Activated CD8-positive, alpha-beta memory T cell treated with anti-CD3 and anti-CD28 coated beads, Interleukin-2, amount 10 ng/mL, durations not matched to agents 7 days and 5 days (primary cell): Measurements from ENCODE around the gene PSMA2. TPM values are rescaled to one million over a fixed set of nuclear protein-coding genes. Genes with fewer than 3 reads are reported as not detected.

Experiments used
- ATAC-seq: fragments of 150-1000 bp; cut with Tn5 transposase; one replicate; pipeline ENCODE4 v1.10.0; 2021; ENCODE audit warnings: moderate library complexity
- CTCF ChIA-PET: fragments of 350-600 bp; sonication (Branson Sonifier 250); formaldehyde crosslinking; loops from one replicate; lab custom pipeline; 2021; ENCODE audit warnings: antibody characterized with exemption; lab: Charles Lee
- DNase-seq: peaks from one replicate; pipeline ENCODE4 v3.0.0-alpha.2; 2020
- H3K27ac Mint-ChIP-seq: one replicate; pipeline ENCODE4 v1.8.0; 2021; ENCODE audit warnings: mild to moderate bottlenecking, mixed read lengths
- H3K27me3 Mint-ChIP-seq: one replicate; pipeline ENCODE4 v1.8.0; 2021; ENCODE audit warnings: mixed read lengths
- H3K36me3 Mint-ChIP-seq: one replicate; pipeline ENCODE4 v1.8.0; 2021; ENCODE audit warnings: mild to moderate bottlenecking, mixed read lengths
- H3K4me1 Mint-ChIP-seq: one replicate; pipeline ENCODE4 v1.8.0; 2021; ENCODE audit warnings: mixed read lengths
- H3K4me3 Mint-ChIP-seq: one replicate; pipeline ENCODE4 v1.8.0; 2021; ENCODE audit warnings: mild to moderate bottlenecking, moderate library complexity, mixed read lengths
- H3K9me3 Mint-ChIP-seq: one replicate; pipeline ENCODE4 v1.8.0; 2022; ENCODE audit warnings: low read depth, mixed read lengths
- total RNA-seq, 2 experiments: library from RNA; stranded (reverse); gene quantifications; one replicate each; pipeline ENCODE4 v1.2.3, GENCODE V29; 2021

PSMA2 gene
- 100 to 1,000 TPM; 135 to 158 TPM for total RNA-seq

DNA sequence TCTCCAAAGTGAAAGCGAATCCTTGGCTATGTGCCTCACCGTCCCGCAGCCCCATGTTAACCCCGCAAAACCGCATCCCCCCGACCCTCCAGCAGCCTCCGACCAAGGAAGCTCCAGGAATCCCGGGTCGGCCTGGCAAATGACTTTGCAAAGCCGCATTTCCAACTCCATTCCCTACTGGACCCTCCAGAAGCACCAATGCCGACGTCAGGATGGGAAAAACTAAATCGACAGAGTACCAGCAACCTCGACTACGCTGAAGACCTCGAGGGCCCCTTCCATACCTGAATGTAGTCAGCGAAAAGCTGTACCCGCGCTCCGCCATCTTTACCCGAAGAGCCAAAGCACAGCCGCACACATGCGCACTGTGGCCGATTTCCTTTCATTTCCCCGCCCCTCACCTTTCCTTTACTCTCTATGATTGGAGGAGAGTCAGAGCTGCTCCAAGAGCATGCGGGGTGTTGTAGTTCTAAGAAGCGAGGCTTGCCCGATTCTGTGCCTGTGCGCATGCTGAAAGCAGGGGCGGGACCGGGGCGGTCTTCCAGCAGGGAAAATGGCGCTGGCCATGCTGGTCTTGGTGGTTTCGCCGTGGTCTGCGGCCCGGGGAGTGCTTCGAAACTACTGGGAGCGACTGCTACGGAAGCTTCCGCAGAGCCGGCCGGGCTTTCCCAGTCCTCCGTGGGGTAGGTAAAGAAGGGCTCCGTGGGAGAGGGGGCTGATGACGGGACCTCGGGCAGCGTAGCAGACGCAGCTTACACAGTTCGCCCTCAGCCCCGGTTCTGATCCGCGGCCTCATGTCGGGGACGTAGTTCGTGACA is at the start of gene PSMA2, which contains the start of gene MRPL32:
PSMA2 (minus strand) TSS at position 341 of the 818 bp plus-strand sequence; CDS start at position 325, 16 bp downstream.
MRPL32 (plus strand) TSS at position 543 of the 818 bp plus-strand sequence; CDS start at position 554, 11 bp downstream.
- ATAC-seq (peak; percentile 100), DNase-seq (peak; percentile 97)
- Mint-ChIP-seq H3K36me3 (peaks cover 37% of the 10 kb centered on the region), H3K9me3 (no peaks in the 10 kb centered on the region), H3K27ac (peak within 1 kb of the TSS; percentile 100), H3K27me3 (no peaks in the 10 kb centered on the region), H3K4me3 (peak within 1 kb of the TSS; percentile 100), H3K4me1 (peaks cover 61% of the 10 kb centered on the region)
- CTCF ChIA-PET: interaction anchor here (1.1 to 2.2 kb wide), 14 partner anchors 9 to 907 kb away, joined by 3 to 26 read pairs (median 5); partner anchors contain the start of genes C7orf25 and STK17A

DNA sequence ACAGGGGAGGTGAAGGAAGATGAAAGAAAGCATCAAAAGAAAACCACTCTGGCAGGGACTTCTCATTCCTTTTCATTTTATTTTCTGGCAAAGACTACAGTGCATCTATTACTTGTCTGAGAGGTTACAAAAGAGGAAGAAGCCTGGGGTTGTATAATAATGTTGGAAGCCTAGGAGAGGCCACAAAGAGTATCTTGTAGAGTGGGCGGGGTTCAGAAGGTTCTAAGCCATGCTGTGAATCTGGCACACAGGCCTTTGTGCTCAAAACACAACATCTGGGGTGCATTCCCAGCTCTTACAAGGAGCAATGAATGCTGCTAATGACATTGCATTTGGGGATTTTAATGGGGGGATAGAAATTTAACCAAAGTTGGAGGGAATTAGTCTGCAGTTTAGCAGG is 49.6 kb upstream of the PSMA2 start:
- Mint-ChIP-seq H3K4me3 (no peak overlapping the region), H3K27ac (no peak overlapping the region), H3K9me3 (peaks cover 5% of the 10 kb centered on the region), H3K27me3 (peaks cover 2% of the 10 kb centered on the region), H3K36me3 (no peaks in the 10 kb centered on the region), H3K4me1 (no peaks in the 10 kb centered on the region)
- no peak for DNase-seq
- no peak for ATAC-seq
- CTCF ChIA-PET: no interaction called here

DNA sequence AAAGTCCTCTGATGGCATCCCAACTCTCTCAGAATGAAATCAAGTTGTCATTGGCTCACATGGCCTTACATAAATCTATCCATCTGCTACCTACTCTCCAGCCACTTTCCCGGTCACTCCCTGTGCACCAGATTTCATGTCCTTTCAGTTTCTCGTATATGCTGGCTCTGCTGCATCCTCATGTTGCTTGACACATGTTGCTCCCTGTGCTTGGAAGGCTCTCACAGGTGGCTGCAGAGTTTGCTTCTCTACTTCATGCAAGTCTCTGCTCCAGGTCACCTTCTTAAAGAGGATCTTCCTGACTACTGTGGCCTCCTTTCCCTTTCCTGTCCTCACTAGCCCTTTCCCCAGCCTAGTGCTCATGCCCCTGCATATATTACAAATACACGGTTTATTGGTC is 48.5 kb upstream of the PSMA2 start:
- no peaks in the 10 kb centered on the region for H3K4me1 Mint-ChIP-seq
- DNase-seq: no peak
- peaks cover 2% of the 10 kb centered on the region for H3K27me3 Mint-ChIP-seq
- H3K27ac Mint-ChIP-seq: no peak overlapping the region
- no peak overlapping the region for H3K4me3 Mint-ChIP-seq
- no peak for ATAC-seq
- peaks cover 5% of the 10 kb centered on the region for H3K9me3 Mint-ChIP-seq
- CTCF ChIA-PET: no interaction called here
- no peaks in the 10 kb centered on the region for H3K36me3 Mint-ChIP-seq

- DNase-seq (no peak), ATAC-seq (no peak)
- Mint-ChIP-seq H3K27ac (no peak overlapping the region), H3K36me3 (no peaks in the 10 kb centered on the region), H3K4me1 (no peaks in the 10 kb centered on the region), H3K9me3 (peaks cover 5% of the 10 kb centered on the region), H3K27me3 (peaks cover 2% of the 10 kb centered on the region), H3K4me3 (no peak overlapping the region)
- CTCF ChIA-PET: no interaction called here
These were observed 48.1 kb upstream of the PSMA2 start for GRCh38 chr7:42980084-42980483.

GRCh38 chr7:42978496-42978895 is 46.5 kb upstream of the PSMA2 start:
- no peaks in the 10 kb centered on the region for H3K4me1 Mint-ChIP-seq
- H3K27ac Mint-ChIP-seq: no peak overlapping the region
- H3K36me3 Mint-ChIP-seq: no peaks in the 10 kb centered on the region
- H3K4me3 Mint-ChIP-seq: no peak overlapping the region
- H3K9me3 Mint-ChIP-seq: no peaks in the 10 kb centered on the region
- no peak for DNase-seq
- CTCF ChIA-PET: no interaction called here
- H3K27me3 Mint-ChIP-seq: peaks cover 2% of the 10 kb centered on the region
- no peak for ATAC-seq

GRCh38 chr7:42976371-42976770 is 44.4 kb upstream of the PSMA2 start:
- Mint-ChIP-seq H3K27ac (no peak overlapping the region), H3K27me3 (peaks cover 2% of the 10 kb centered on the region), H3K9me3 (no peaks in the 10 kb centered on the region), H3K36me3 (no peaks in the 10 kb centered on the region), H3K4me3 (no peak overlapping the region), H3K4me1 (no peaks in the 10 kb centered on the region)
- CTCF ChIA-PET: no interaction called here
- DNase-seq (no peak), ATAC-seq (no peak)

DNA sequence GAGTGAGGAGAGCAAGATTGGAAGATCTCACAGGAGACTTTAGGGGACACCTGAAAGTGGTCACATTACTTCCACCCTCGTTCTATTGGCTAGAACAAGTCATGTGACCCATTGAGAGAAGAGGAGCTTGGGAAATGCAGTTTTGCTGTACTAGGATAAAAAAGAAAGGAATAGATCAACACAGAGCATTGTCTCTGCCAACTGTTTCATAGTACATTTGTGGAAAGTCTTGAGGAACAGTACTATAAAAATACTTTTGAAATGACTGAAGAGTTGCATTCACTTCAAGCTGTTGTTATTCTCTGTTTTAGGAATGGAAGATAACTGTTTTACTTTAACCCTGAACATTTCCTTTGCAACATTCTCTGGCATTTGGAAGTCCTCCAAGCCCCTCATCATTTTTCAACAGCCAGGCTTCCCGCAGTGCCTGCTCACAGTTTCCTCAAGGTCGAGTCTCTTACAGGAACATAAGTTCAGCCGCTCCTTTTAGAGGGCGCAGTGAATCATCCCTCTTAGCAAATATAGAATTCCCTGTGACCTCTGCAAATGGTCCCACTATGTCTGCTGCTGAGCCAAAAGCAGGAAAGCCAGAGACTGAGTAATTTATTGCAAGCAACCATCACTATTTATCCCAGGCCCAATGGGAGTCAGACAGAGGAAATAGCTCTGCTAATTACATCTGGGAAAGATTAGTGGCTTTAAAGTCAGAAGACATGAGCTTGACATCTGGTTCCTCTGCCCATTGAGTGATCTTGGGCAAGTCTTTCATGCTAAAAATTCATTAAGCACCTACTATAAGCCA is 40.9 kb upstream of the PSMA2 start:
- DNase-seq (no peak), ATAC-seq (no peak)
- Mint-ChIP-seq H3K4me3 (no peak overlapping the region), H3K27me3 (peaks cover 2% of the 10 kb centered on the region), H3K36me3 (no peaks in the 10 kb centered on the region), H3K9me3 (no peaks in the 10 kb centered on the region), H3K4me1 (no peaks in the 10 kb centered on the region), H3K27ac (no peak overlapping the region)
- CTCF ChIA-PET: no interaction called here

GRCh38 chr7:42967391-42967790 is 35.4 kb upstream of the PSMA2 start:
- Mint-ChIP-seq H3K4me3 (no peak overlapping the region), H3K4me1 (peaks cover 2% of the 10 kb centered on the region), H3K9me3 (no peaks in the 10 kb centered on the region), H3K27me3 (peaks cover 10% of the 10 kb centered on the region), H3K27ac (no peak overlapping the region), H3K36me3 (peaks cover 2% of the 10 kb centered on the region)
- DNase-seq (no peak), ATAC-seq (no peak)
- CTCF ChIA-PET: no interaction called here

- no peak for DNase-seq
- CTCF ChIA-PET: no interaction called here
- Mint-ChIP-seq H3K36me3 (peaks cover 2% of the 10 kb centered on the region), H3K27me3 (peaks cover 17% of the 10 kb centered on the region), H3K4me3 (no peak overlapping the region), H3K4me1 (peaks cover 2% of the 10 kb centered on the region), H3K9me3 (no peaks in the 10 kb centered on the region), H3K27ac (no peak overlapping the region)
- ATAC-seq: no peak
These were observed 33.2 kb upstream of the PSMA2 start for GRCh38 chr7:42964849-42965805.

- H3K27ac Mint-ChIP-seq: no peak overlapping the region
These were observed 32.3 kb upstream of the PSMA2 start for GRCh38 chr7:42964293-42964692.

GRCh38 chr7:42961170-42961569 is 29.2 kb upstream of the PSMA2 start:
- H3K27ac Mint-ChIP-seq: no peak overlapping the region
- no peaks in the 10 kb centered on the region for H3K36me3 Mint-ChIP-seq
- ATAC-seq (no peak), DNase-seq (no peak)
- peaks cover 2% of the 10 kb centered on the region for H3K9me3 Mint-ChIP-seq
- CTCF ChIA-PET: interaction anchor here (1.0 kb wide), 1 partner anchor 147 kb away, joined by 3 read pairs; no protein-coding TSS in a partner anchor
- H3K4me1 Mint-ChIP-seq: peaks cover 2% of the 10 kb centered on the region
- H3K27me3 Mint-ChIP-seq: peaks cover 15% of the 10 kb centered on the region
- H3K4me3 Mint-ChIP-seq: no peak overlapping the region

More at GRCh38 chr7:42964293-42964692, 32.3 kb upstream of the PSMA2 start:
- no peaks in the 10 kb centered on the region for H3K9me3 Mint-ChIP-seq
- H3K4me1 Mint-ChIP-seq: peaks cover 2% of the 10 kb centered on the region
- peaks cover 24% of the 10 kb centered on the region for H3K27me3 Mint-ChIP-seq
- DNase-seq (no peak), ATAC-seq (no peak)
- peaks cover 2% of the 10 kb centered on the region for H3K36me3 Mint-ChIP-seq
- CTCF ChIA-PET: no interaction called here
- H3K4me3 Mint-ChIP-seq: no peak overlapping the region

- H3K9me3 Mint-ChIP-seq: peaks cover 2% of the 10 kb centered on the region
- peaks cover 2% of the 10 kb centered on the region for H3K4me1 Mint-ChIP-seq
- H3K27ac Mint-ChIP-seq: no peak overlapping the region
- peaks cover 15% of the 10 kb centered on the region for H3K27me3 Mint-ChIP-seq
- ATAC-seq: no peak
- no peak overlapping the region for H3K4me3 Mint-ChIP-seq
- H3K36me3 Mint-ChIP-seq: no peaks in the 10 kb centered on the region
- CTCF ChIA-PET: interaction anchor here (1.0 kb wide), 1 partner anchor 148 kb away, joined by 3 read pairs; no protein-coding TSS in a partner anchor
- DNase-seq: no peak
These were observed 28.8 kb upstream of the PSMA2 start for GRCh38 chr7:42960762-42961161.
